ENCODE data around the gene ACO1.

Gene ACO1

DNA sequence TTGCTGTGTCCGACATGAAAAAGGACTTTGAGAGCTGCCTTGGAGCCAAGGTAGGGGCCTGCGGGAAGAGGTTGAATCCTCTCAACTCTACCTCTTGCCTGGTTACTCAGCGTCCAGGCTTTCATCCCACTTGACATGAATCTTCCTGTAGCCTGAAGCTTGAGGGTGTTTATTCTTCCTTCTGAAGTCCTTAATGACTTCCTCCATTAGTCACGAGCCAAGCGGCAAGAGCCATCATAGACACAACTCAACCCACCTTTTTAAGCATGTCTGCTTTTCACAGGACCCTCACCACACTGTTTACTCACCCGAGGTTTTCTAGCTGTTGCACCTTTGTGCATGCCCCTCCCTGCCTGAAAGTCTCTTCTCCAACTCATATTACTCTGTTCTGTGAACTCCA lies 40.2 kb downstream of the ACO1 start:
- no peak for FAIRE-seq

DNA sequence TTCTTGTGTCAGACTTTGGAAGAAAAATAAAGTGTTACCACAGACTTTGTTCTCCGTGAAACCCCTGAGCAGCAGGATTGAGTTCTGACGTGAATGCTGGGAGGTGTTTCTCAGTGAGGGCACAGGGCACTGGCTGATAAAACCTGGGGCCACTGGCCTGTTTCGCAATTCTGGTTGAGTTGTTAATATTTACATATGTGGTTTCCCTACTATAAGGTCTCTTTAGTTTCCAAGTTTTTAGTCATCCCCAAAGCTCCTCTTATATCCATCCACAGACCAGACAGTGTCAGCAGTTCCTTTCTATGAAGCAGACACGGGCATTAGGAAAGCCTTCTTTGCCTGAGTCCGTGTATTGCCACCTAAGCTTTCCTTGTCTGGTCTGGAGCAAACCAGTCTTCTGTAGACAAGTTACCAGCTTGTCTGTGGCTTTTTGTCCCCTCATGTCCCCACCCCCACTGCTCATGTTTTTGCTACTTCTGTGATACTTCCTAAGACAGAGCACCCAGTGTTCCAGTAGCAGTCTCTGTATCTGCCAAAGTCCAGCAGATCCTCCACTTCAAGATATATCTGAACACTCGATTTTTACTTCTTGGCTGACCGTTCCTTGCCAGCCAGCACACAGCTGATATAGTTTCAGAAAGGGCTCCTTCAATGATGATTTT lies 42.0 kb downstream of the ACO1 start:
- FAIRE-seq = no peak

DNA sequence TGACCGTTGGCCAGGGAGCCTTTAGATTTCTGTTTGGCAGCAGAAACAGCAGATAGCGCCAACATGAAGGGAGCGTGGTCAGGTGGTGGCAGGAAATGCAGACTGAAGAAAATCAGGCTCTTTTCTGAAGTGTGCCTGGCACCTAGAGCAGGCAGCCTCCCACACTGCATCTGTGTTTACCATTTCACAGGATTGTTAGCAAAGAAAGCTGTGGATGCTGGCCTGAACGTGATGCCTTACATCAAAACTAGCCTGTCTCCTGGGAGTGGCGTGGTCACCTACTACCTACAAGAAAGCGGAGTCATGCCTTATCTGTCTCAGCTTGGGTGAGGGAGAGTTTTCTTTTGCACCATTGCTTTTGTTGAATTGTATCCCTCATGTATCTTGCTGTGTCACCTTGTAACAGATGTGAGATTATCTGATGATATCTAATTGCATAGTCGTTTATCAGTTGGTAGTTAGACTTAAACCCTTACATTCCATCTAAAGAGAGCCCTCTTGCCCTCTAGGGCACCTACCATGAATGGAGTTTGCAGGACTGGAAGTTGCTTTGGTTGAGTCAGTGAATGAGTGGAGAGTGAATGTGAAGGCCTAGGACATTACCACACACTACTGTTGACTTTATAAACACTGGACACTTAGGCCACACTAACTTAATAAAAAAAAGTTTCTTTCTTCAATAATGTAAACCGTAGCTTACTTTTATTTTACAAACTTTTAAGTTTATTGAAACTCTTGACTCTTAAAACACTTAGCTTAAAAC lies 42.8 kb downstream of the ACO1 start:
- FAIRE-seq = no peak

GRCh38 chr9:32430720-32431119 lies 46.3 kb downstream of the ACO1 start:
- no peak for FAIRE-seq

GRCh38 chr9:32431196-32431595 lies 46.8 kb downstream of the ACO1 start:
- FAIRE-seq = no peak

GRCh38 chr9:32431940-32432555 lies 47.6 kb downstream of the ACO1 start:
- FAIRE-seq = no peak

GRCh38 chr9:32434892-32435291 lies 50.4 kb downstream of the ACO1 start:
- no peak for FAIRE-seq

- no peak for FAIRE-seq
These were observed 57.2 kb downstream of the ACO1 start for GRCh38 chr9:32441678-32442077.

GRCh38 chr9:32442433-32442832 lies 58.0 kb downstream of the ACO1 start:
- no peak for FAIRE-seq

- no peak for FAIRE-seq
These were observed 65.5 kb downstream of the ACO1 start for GRCh38 chr9:32449969-32450368.

DNA sequence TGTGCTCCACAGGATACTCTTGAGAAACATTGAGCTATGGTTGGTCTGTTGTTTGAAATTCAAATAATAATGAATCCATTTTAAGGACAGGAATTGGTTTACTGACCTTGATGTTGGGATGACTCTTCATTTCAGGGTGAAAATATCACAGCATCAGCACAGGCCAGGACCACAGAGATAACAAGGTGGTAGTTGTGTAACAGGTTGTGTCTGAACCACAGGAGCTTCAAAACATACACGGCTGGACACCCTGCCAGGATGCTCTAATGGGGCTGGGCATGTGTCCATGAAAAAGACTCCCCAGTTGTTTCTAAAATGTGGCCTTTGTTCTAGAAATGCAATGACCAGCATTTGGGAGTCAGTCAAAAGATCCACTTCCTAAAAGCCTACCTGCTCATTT lies 69.8 kb downstream of the ACO1 start:
- FAIRE-seq = no peak

- FAIRE-seq = no peak
These were observed 71.3 kb downstream of the ACO1 start for GRCh38 chr9:32455738-32456137.

DNA sequence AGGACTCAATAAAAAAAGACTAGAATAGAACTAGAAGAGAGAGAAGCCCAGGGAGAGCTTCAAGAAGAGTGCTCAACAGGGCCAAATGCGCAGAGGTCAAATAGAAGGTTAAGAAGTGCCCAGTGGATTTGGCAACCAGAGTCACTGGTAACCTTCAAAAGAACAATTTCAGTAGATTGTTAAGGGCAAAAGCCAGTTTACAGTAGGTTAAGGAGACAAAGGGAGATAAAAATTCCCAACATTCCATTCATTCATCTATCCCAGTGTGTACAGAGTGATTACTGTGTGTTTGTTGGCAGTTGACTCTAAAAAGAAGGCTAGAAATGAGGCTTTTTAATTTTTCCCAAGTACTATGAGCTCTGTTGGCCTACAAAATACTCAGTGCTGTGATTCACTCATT lies 72.1 kb downstream of the ACO1 start:
- FAIRE-seq = no peak

GRCh38 chr9:32463500-32464293 lies 79.3 kb downstream of the ACO1 start:
- FAIRE-seq = no peak

- no peak for FAIRE-seq
These were observed 84.3 kb downstream of the ACO1 start for GRCh38 chr9:32468740-32469139.

DNA sequence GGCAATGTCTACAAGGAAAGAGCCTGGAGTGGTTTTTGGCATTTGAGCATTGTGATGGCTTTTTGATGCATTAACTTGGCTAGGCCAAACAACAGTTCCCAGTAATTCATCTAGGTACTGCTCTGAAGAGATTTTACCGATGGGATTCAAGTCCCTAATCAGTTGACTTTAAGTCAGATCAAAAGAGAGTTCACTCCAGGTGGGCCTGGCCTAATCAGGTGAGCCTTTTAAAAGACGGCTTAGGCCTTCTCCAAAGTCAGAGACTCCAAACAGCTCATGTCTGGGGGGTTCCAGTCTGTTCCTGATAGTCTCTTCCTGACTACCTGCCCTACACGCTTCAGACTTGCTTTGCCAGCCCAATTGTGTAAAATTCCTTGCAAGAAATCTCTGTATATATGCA lies 87.9 kb downstream of the ACO1 start:
- no peak for FAIRE-seq

DNA sequence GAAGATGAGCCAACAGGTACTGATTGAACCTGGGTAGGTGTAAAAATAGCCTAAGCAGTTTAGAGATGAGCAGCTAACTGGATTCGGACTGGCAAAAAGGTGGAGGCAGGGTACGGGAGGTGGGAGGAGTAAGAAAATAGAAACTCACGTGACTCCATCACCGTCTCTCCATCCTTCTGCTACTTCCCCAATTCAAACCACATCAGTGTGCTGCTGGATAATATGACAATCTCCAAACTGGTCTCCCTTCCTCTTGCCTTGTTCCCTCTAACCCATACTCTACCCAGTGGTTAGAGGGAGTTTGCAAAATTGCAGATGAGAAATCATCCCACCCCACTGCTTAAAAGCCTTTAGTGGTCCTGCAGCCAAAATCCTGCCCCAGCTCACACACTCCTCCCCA lies 98.9 kb downstream of the ACO1 start:
- no peak for FAIRE-seq

- FAIRE-seq = no peak
These were observed 102.6 kb downstream of the ACO1 start for GRCh38 chr9:32486839-32487562.

GRCh38 chr9:32487981-32488380 lies 103.5 kb downstream of the ACO1 start:
- no peak for FAIRE-seq

- FAIRE-seq = no peak
These were observed 106.2 kb downstream of the ACO1 start for GRCh38 chr9:32490601-32491000.

- FAIRE-seq = no peak
These were observed 113.5 kb downstream of the ACO1 start for GRCh38 chr9:32497921-32498320.

GRCh38 chr9:32500768-32501167 lies 116.3 kb downstream of the ACO1 start:
- no peak for FAIRE-seq

- no peak for FAIRE-seq
These were observed 117.4 kb downstream of the ACO1 start for GRCh38 chr9:32501868-32502267.
